Tibial nerve (tissue), 4 donors: ENCODE results near the gene SHROOM3.

Experiments
- EP300 ChIP-seq, 2 donors: sonication (generic); formaldehyde crosslinking; IDR thresholded peaks; one replicate each; pipeline ENCODE4 v1.6.1; 2017; ENCODE audit warnings: antibody characterized with exemption in 2 of 2, mild to moderate bottlenecking in 1 of 2
- POLR2A ChIP-seq, 2 donors: fragments of 450-650 bp; IDR thresholded peaks; one replicate each; pipeline ENCODE4 v1.6.1; 2017; ENCODE audit warnings: antibody characterized with exemption in 2 of 2, mild to moderate bottlenecking in 2 of 2, moderate library complexity in 2 of 2
- TF ChIP-seq, protein P1 (sequence below), 5 experiments: fragments of 200-600 bp in 3 of 5; fragments of 450-650 bp in 2 of 5; sonication (generic) in 3 of 5; IDR thresholded peaks; one replicate each; pipeline ENCODE4 v1.5.1; 2016 to 2019; ENCODE audit warnings: antibody characterized with exemption in 5 of 5, mild to moderate bottlenecking in 3 of 5, moderate library complexity in 2 of 5

DNA sequence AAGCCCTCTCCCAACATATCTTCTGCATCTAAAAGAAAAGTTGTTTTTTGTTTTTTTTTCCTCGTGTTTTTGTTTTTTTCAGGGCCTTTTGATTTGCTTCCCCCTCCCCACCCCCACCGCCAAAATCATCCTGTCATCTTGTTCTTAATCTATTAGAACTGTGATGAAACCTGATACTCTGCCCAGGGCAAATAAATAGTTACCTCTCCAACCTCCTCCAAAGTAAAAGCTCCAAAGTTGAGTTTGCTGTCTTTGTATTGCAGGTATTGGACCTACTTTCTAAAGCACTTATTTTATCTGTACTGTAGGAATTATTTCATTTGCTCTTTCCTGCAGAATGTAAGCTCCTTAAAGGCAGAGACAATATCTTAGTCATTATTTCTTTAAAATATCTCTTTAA lies 290.0 kb downstream of the SHROOM3 start:
- TF ChIP-seq, protein P1, sequence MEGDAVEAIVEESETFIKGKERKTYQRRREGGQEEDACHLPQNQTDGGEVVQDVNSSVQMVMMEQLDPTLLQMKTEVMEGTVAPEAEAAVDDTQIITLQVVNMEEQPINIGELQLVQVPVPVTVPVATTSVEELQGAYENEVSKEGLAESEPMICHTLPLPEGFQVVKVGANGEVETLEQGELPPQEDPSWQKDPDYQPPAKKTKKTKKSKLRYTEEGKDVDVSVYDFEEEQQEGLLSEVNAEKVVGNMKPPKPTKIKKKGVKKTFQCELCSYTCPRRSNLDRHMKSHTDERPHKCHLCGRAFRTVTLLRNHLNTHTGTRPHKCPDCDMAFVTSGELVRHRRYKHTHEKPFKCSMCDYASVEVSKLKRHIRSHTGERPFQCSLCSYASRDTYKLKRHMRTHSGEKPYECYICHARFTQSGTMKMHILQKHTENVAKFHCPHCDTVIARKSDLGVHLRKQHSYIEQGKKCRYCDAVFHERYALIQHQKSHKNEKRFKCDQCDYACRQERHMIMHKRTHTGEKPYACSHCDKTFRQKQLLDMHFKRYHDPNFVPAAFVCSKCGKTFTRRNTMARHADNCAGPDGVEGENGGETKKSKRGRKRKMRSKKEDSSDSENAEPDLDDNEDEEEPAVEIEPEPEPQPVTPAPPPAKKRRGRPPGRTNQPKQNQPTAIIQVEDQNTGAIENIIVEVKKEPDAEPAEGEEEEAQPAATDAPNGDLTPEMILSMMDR (IDR thresholded peaks at IDR 0.05): no peak
- TF ChIP-seq POLR2A (IDR thresholded peaks at IDR 0.05) (no peak), EP300 (IDR thresholded peaks at IDR 0.05) (no peak)
